Activated CD8-positive, alpha-beta memory T cell treated with anti-CD3 and anti-CD28 coated beads, Interleukin-2, amount 50 U/mL, for 1 hour (primary cell): Measurements from ENCODE around the gene FAM3A.
A peak's percentile ranks its signal among the peaks of the same experiment; 100 is the strongest.
"Not testable (repeated sequence)": the region's sequence is repeated elsewhere in the genome, so short reads cannot be mapped to it uniquely, and the experiment has no call there.

Experiments used
- DNase-seq: peaks from one replicate; pipeline ENCODE4 v3.0.0-alpha.2; 2020; ENCODE audit errors: extremely low read depth

The FAM3A gene, protein sequence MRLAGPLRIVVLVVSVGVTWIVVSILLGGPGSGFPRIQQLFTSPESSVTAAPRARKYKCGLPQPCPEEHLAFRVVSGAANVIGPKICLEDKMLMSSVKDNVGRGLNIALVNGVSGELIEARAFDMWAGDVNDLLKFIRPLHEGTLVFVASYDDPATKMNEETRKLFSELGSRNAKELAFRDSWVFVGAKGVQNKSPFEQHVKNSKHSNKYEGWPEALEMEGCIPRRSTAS

DNA sequence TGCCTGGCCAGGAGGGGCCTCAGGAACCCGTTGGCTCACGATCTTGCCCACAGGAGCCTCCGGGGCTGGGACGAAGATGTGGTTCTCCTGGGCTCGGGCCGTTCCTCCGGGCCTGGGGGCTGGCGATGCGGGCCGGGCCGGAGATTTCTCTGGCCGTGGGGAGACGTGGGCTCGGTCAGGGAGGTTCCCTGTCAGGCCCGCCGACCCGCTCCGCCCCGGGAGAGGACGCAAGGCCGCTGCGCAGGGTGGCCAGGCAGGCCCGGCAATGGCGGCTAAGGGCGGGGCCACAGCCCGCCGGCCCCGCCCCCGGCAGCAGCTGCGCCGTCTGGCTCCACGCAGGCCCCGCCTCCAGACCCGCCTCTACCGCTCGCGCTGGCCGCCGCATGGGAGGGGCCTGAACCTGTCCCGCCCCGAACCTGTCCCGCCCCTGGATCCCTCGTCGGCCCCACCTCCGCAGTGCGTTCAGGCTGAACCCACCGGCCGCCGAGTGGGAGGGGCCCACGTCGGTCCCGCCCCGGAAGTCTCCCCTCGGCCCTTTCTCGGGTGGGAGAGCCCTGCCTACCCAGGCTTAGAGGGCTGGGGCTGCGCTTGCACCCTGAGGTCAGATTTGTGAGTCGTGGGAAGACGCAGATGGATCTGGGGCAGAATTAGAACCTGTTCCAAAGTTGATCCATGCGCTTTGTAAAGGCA is at the start of gene FAM3A:
FAM3A (minus strand) TSS at position 267 of the 690 bp plus-strand sequence. CDS start 460 bp downstream, outside the sequence.
- DNase-seq, result peak; percentile 76

DNA sequence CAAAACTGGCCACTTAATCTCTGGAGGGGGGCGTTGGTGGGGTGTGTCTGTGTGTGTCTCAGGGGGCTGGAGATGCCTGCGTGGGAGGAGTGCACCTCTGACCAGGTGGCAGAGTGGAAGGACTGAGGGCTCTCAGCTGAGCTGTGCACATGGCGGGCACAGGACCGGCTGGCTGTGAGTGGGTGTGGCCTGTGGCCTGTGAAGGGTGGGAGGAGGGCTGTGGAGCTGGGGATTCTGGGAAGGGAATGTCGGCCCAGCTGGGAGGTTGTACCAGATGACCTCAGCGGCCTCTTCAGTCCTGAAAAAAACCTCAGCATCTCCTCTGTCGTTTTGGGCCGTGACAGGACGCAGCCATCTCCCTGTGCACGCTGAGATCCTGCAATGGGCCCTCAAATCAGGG is 46.3 kb upstream of the FAM3A start:
- not testable (repeated sequence) for DNase-seq

DNA sequence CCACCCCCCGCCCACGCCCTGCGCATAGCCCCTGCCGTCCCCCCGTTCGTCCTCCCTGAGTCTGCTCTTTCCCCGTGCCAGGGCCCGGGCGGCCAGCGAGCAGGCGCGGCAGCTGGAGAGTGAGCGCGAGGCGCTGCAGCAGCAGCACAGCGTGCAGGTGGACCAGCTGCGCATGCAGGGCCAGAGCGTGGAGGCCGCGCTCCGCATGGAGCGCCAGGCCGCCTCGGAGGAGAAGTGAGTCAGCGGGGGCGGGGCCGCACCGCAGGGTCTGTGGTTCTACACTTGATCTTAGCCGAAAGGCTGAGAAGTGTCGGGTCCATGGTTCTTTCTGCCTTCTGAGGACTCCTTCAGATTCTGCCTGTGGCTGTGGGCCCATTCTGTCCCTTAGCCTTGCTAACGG is 44.3 kb upstream of the FAM3A start:
- DNase-seq, result not testable (repeated sequence)

DNA sequence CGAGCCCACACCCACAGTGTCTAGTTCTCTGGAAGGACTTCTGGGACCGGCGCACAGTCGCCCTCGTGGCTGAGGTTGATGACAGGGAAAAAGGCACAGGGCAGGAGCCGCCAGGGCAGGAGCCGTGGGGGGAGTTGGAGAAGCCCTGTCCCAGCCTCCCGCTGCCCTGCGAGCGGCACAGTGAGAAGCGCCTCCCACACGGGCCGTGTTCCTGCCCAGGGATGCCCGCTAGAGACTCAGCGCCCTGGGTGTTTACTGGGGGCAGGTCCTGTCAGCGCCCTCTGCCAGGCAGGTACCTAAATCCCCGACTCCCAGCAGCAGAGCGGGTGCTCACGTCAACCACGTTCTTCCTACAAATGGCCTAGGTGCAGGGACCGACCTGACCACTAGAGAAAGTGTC is 42.9 kb upstream of the FAM3A start:
- DNase-seq, result not testable (repeated sequence)

DNA sequence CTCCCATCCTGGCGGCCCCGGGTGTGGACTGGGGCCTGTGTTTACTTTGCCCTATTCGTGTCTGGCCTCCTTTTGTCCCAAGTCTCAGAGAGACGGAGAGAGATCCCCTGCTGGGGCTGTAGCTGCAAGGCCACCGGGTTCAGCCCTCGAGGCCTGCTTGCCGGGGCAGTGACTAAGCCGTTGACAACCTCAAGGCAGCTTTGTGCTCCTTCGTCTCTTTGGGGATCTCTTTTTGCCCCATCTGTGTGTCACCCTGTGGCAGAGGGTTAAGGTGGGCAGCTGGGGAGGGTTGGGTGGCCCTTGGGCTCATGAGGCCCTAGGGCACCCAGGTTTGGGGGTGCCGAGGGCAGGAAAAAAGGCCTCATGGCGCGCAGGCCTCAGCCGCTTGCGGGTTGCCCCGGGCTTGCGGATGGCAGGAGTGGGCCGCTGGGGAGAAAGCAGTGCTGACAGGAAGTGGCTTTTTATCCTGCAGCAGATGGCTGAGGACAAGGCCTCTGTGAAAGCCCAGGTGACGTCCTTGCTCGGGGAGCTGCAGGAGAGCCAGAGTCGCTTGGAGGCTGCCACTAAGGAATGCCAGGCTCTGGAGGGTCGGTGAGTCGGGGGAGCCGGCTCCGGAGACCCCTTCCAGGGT is 42.1 kb upstream of the FAM3A start:
- DNase-seq, result not testable (repeated sequence)

DNA sequence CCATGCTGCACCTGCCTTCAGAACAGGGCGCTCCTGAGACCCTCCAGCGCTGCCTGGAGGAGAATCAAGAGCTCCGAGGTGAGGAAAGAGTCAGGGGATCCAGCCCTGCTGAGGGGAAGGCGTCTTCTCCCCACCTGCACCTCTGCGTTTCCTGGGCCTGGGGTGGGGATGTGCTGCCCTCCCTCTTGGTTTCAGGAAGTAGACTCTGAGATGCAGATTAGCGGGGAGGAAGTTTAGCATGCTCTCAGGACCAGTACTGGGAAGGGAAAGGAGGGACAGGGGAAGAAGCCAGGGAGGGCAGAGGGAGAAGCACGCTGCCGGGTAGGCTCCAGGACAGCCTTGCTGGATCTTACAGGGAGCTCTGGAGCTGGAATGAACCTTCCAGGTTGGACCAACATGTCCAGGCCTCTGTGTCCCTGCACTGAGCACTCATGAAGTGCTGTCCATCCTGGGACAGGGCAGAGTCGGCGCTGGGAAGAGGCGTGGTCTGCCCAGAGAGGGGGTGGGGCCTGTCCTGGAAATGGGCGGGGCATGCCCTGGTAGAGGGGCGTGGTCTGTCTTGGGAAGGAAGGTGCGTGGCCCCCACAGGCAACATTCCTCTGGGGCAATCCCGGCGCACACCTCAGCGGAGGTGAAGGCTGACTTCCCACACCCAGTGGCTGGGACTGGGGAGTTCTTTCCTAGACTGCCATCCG is 36.2 kb upstream of the FAM3A start:
- not testable (repeated sequence) for DNase-seq

DNA sequence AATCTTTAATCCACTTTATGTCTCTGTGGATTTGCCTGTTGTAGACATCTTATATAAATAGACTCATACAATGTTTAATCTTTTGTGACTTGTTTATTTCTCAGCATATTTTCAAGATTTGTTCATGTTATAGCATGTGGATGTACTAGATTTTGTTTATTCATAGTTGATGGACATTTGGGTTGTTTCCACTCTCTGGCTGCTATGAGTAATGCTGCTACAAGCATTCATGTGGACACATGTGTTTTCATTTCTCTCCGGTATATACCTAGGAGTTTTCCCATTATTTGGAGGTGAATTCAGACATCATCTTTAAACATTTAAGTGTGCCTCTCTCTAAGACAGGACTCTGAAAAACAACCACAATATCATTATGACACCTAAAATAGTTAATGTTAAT is 33.7 kb upstream of the FAM3A start:
- no peak for DNase-seq

DNA sequence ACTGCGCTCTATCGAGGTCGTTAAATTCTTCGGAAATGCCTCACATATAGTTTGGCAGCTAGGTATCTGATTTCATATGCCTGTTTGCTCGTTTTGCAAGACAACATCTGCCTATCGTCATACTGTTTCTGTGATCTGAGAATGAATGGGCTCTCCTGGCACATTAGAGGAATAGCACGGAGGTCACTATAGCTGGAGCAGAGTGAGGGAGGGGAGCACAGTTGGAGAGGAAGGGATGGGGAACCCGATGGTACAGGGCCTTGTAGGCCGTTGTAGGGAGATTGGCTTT is 31.9 kb upstream of the FAM3A start:
- DNase-seq, result no peak

DNA sequence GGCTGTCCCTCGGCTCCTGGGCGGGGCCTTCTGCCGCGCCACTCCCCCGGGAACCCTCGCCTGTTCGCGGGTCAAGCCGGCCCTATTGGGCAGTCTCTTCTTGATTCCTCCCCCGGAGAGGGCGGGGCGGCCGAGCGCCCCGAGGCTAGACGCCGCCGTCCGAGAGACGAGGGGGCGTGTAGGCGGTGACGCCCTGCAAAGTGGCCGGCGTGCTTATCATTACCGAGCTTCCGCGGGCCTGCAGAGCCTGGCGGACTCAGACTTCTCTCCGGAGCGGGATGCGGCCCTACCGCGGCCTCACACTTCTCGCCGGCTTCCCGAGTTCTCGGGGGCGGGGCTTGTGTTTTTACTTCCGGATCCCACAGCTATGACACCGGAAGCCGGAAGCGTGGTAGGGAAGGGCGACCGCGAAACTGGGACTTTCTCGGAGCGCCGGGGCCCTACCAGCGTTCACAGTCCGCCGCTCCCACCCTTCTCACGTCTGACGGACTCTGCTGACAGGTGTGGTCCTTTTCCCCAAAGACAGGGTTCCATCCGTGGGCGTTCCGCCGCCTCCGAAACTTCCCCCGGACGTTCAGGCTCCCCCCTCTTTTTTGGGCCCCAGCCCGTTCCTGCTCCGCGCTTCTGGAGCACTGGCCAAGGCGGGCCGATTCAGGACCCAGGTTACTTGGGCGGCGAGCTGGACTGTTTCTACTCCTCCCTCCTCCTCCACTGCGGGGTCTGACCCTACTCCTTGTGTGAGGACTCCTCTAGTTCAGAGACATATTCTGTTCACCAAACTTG is 31.4 kb upstream of the FAM3A start, which contains the start of gene IKBKG:
IKBKG (plus strand) TSS at position 376 of the 783 bp plus-strand sequence. CDS start 4,383 bp downstream, outside the sequence.
- DNase-seq, result peak; percentile 63

DNA sequence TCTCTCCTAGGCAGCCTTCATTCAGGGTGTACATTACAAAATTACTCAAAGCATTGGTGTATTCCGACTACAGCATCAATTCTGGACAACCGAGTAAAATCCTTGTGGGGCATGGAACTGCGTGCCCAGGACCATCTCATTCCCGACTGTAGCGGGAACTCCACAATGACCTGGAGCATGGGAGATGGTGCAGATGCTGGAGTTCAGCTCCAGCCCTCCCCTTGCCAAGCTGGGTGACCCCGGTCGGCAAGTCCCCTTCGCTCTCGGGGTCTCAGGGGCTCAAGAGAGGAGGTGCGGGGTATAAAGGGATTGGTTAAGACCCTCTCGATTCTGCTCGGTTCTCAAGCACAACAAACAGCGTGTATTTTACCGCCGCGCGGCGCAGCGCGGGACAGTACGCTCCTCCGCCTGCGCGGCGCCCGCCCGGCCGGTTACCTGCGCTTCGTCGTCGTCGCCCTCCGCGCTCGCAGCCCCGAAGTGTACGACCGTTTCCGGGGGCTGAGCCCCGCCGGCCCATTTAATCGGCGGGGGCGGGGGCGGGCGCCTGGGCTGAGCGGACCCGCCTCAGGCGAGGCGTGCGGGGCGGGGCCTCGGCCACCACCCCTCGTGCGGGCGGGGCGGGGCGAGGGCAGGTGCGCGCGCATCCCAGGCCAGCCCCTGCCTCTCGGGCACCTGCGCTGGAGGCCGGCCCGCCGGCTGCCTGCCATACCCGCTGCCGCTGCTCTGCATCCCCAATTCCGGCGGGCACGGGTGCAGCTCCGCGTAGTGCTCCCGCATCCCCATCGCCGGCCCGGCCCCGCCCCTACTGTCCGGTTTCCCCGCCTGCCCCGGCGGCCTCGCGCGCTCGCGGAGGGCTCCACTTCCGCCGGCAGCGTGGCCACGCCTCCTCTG is 30.6 kb upstream of the FAM3A start, which contains the start of gene G6PD:
G6PD (minus strand) TSS at position 493 of the 891 bp plus-strand sequence. CDS start 691 bp downstream, outside the sequence.
- no peak for DNase-seq

DNA sequence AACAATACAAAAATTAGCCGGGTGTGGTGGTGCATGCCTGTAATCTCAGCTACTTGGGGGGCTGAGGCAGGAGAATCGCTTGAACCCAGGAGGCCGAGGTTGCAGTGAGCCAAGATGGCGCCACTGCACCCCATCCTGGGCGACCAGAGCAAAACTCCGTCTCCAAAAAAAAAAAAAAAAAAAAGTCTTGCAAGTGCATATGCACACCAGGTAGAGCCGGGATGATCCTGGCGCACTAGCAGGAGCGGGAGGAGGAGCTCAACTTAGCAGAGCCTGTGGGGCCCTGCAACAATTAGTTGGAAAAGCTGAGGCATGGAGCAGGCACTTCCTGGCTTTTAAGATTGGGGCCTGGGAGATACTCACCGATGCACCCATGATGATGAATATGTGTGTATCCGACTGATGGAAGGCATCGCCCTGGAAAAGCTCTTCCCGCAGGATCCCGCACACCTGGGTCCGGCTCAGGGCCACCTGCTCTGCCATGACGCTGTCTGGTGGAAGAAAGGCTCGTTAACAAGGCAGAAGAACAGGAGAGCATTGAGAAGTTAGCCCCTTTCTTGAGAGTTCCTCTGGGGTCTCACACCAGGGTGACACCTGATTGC is 29.7 kb upstream of the FAM3A start:
- no peak for DNase-seq

DNA sequence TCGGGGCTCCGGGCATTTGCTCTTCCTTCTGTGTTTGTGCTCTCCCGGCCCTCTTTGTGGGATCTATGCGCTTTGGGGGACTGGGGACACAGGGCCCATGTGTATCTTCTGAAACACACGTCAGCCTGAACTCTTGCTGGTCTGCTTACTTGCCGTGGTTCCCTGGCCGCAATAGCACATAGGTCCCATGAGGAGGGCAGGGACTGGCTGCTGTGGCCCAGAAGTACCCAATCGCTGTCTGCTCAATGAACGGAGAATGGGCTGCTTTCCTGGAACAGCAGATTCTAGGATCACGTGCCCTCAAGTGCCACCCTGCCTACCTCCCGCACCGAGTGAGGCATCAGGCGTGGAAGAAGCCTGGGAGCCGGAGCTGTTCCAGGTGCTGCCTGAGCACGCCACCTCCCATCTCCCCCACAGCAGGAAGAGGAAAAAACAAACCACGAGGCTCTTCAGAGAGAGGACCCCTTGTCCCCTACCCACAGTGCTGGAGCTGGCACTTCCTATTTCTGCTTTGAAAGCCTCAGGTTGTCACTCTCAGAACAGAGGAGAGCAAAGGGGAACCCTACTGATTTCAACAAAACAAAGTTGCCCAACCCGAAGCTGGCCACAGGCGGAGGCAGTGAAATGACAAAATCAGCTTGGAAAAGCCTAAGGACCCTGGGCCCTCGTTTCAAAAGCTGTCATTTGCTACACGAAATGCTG is 26.8 kb upstream of the FAM3A start:
- no peak for DNase-seq

DNA sequence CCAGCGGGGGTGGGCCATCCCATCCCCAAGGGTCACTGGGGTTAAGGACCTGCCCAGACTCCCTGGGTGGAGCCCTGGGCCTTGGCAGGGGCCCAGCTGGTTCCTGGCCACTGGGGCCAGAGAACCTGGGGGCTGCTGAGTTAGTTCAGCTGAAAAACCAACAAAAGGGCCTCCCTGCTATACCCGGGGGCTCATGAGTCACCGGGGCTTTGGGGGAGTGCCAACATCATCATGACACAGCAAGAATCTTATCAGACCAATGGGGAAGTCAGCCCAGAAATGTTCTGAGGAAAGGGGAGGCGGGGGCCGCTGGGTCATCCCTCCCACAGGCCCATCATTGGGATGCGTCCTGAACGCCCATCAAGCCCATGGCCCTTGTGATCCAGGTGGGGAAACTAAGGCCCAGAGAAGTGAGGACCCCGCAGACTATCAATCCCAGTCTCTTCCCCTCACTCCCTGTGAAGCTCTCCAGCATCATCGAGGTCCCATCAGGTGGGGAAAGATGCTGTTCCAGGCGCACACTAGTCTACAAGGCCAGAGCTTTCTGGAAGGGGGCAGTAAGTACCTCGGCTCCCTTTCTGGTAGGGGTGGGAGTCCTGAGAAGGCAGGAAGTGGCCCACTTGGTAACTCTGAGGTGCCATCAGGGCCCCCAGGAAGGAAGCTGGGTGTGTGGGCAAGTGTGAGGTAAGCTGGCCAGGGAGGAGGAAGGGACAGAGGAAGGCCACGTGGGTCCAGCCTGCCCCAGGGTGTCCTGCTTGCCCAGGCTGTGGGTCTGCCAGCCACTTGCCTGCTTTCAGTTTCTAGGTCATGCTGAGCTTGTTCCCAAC is 26.1 kb upstream of the FAM3A start:
- no peak for DNase-seq

DNA sequence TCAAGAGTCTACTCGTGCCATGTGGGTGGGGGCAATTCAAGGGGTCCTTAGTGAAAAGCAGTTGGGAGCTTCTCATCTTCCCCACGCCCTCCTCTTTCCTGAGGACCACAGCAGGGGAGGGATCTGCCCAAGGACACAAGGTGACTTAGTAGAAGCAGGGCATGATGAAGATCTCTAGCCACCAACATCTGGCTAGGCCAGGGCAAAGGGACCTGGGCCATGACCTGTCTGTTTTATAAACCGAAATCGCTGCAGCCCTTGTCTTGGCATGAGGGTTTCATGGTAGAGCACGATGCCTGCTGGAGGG is 25.5 kb upstream of the FAM3A start:
- no peak for DNase-seq

DNA sequence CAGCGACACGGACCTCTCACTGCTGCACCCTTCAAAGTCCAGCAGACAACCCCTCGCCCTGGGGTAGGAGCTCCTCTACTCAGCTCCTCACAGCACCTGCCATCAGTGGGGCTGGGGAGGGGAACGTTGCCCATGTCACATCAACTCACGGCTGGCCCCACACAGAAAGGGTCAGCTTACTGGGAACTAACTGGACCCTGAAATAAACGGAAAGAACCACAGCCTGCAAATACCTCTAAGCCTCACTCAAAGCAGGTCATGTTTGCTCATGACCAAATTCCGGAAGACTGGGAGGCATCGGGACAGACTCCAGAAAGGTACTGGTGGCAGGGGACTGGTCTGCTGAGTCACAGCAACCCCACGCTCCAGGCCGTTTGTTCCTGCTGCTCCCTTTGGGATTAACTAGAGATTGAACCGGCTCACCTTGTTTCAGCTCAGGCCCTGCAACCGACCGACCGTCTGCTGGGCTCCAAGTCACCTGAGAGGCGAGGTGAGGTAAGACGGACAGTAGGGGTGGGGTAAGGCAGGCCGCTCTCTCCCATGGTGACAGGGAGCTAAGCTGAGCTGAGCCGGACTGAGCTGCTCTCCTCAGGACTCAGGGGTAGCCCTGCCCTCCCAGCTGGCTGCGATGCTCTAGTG is 25.0 kb upstream of the FAM3A start:
- no peak for DNase-seq

DNA sequence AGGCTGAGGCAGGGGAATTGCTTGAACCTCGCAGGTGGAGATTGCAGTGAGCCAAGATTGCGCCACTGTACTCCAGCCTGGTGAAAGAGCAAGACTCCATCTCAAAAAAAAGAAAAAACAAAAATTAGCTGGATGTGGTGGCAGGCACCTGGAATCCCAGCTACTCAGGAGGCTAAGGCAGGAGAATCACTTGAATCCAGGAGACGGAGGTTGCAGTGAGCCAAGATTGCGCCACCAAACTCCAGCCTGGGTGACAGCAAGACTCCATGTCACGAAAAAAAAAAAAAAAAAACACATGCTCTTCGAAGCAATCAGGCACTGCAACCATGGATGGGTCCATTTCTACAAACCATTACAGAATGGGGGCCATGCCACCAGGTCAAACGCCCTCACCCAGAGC is 24.3 kb upstream of the FAM3A start:
- not testable (repeated sequence) for DNase-seq

DNA sequence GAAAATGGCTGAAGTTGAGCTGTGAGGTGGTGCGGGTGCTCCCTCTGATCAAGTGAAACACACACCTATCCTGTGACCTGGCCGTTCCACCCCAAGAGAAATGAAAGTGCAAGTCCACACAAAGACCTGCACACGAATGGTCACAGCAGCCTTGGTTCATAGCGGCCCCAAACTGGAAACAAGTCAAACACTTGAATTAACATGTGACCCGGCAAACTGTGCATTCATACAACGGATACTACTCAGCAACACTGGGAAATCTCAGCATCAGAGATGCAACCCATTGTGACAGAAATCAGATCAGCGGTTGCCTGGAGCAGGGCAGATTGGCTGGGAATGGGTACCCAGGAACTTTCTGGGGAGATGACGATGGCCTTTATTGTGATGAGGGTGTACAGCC is 23.0 kb upstream of the FAM3A start:
- no peak for DNase-seq

DNA sequence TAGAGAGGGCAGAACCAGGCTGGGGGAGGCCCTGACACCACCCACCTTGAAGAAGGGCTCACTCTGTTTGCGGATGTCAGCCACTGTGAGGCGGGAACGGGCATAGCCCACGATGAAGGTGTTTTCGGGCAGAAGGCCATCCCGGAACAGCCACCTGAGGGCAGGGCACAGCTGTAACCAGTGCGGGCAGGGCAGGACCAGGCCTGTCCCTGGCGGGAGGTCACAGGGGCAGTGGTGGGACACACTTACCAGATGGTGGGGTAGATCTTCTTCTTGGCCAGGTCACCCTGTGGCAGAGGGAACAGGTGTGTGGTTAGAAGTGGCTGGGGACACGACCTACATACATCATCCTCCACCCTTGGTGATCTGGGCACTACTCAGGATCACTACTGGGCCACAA is 19.9 kb upstream of the FAM3A start:
- no peak for DNase-seq
